22Rv1 (cell line): ENCODE results near the gene ARHGAP42.
"Not testable (repeated sequence)": the region's sequence is repeated elsewhere in the genome, so short reads cannot be mapped to it uniquely, and the experiment has no call there.

Experiments
- H3K27ac ChIP-seq: fragments of 450-650 bp; 2 replicates; pipeline ENCODE4 v1.5.1; 2017
- ZFX ChIP-seq: fragments of 450-650 bp; IDR thresholded peaks from 2 replicates; pipeline ENCODE4 v1.6.1; 2017; ENCODE audit warnings: antibody characterized with exemption, borderline replicate concordance
- TF ChIP-seq, protein P1 (sequence below): fragments of 450-650 bp; IDR thresholded peaks from 2 replicates; pipeline ENCODE4 v1.5.1; 2017; ENCODE audit warnings: mild to moderate bottlenecking

Gene ARHGAP42

DNA sequence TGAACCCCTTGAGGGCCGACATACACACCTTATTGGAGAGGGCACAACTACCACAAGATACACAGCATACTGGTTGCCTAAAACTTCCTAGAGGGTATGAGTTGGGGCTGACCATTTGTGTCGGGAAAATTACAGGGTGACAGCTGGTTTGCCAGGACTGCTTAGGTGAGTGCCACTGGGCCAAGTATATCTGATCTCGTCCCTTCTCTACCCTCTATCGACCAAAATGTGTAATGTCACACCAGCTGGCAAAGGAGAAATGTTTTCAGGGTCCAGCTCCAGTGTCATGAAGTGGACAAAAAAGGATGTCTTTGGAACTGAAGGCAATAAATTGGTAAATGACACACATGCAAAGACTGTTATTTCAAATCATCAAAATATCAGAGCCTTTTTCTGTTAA lies 316.4 kb downstream of the ARHGAP42 start:
- no peak for TF ChIP-seq ZFX
- TF ChIP-seq, protein P1, sequence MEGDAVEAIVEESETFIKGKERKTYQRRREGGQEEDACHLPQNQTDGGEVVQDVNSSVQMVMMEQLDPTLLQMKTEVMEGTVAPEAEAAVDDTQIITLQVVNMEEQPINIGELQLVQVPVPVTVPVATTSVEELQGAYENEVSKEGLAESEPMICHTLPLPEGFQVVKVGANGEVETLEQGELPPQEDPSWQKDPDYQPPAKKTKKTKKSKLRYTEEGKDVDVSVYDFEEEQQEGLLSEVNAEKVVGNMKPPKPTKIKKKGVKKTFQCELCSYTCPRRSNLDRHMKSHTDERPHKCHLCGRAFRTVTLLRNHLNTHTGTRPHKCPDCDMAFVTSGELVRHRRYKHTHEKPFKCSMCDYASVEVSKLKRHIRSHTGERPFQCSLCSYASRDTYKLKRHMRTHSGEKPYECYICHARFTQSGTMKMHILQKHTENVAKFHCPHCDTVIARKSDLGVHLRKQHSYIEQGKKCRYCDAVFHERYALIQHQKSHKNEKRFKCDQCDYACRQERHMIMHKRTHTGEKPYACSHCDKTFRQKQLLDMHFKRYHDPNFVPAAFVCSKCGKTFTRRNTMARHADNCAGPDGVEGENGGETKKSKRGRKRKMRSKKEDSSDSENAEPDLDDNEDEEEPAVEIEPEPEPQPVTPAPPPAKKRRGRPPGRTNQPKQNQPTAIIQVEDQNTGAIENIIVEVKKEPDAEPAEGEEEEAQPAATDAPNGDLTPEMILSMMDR = peak; percentile 39
- H3K27ac ChIP-seq = no peak overlapping the region

DNA sequence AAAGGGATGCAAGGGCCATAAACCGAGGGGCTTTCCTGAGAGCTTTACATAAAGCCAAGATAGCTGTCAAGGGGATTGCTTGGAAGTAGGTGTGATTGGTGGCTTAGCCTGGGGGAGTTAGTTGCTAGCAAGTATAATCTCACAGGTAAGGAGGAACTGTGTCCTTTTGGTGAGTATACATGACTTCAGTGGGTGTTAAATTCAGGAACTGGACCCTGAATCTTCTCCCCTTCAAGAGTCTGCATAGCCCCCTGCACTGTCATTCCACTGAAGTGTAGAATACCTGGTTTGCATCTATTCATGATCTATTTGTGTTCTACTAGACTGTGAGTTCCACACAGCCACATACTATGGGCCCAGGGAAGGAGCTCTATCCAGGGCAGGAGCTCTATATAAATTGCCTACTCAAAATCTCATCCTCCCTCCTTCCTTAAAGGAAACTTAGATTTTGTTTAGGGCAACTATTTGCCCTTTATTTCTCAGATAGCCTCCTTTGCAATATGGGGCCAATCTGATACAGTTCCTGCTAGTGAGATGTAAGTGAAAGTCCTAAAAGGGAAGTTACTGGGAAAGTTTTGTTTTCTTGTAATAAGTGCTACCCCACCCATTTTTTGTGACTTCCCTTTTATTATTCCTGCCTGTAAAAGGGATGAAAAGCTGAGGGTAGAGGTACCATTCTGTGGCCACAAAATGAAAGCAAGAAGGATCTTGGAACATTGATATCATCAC lies 322.0 kb downstream of the ARHGAP42 start:
- no peak for TF ChIP-seq ZFX
- TF ChIP-seq, protein P1 = no peak
- H3K27ac ChIP-seq = no peak overlapping the region

DNA sequence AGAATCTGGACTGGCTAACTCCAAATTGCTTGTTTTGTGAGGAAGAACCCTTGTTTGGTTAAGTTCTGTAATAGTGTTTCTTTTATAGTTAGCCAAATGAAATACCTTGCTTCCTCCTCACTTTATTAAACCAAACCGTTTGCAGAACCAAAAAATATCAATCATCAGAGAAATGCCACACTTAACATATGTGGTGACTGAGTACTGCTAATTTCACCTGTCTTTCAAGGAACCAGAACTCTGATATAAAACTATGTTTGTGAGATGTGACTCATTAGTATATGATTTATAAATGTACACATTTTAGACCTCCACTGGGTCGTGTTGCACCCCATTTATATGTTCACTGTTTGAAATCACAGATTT lies 322.6 kb downstream of the ARHGAP42 start:
- TF ChIP-seq, protein P1 = no peak

DNA sequence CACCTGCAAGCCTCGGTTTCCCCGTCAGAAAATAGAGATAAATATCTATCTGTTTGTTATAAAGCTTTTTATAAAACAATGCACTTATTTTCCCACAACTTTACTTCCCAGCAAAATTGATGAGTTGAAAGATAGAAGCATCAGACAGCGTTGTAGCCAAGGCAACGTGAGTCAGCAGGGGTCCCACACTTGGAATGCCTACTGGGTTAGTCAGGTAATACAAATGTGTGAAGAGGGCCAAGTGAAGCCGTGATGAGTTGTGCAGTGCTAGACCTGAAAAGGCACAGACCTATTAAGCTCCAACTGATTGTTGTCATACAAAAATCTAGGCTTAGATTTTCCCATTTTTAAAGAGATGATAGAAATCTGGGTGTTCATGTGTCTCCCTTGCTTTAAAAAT lies 323.8 kb downstream of the ARHGAP42 start:
- TF ChIP-seq, protein P1 = no peak
- no peak for TF ChIP-seq ZFX
- H3K27ac ChIP-seq = no peak overlapping the region

More for the DNA sequence above, 322.6 kb downstream of the ARHGAP42 start:
- H3K27ac ChIP-seq = no peak overlapping the region

DNA sequence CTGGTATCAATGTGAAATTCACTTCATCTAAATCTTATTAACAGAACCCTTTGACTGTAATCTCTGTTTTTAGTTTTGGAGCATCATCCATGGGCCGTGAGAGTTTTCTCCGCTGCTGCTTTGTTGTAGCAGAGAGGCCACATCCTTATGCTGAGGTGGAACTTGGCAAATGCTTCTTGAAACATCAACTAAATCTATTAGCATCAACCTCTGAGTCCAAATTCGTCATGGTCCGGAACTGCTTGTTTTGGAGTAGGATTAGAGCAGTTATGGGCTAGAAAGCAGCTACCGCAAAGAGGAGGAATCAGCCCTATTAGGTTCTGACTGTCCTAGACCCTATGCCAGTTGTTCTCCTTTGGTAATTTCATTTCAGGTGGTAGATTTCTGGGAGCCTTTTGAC lies 324.8 kb downstream of the ARHGAP42 start:
- TF ChIP-seq, protein P1 = no peak
- no peak for TF ChIP-seq ZFX
- no peak overlapping the region for H3K27ac ChIP-seq

DNA sequence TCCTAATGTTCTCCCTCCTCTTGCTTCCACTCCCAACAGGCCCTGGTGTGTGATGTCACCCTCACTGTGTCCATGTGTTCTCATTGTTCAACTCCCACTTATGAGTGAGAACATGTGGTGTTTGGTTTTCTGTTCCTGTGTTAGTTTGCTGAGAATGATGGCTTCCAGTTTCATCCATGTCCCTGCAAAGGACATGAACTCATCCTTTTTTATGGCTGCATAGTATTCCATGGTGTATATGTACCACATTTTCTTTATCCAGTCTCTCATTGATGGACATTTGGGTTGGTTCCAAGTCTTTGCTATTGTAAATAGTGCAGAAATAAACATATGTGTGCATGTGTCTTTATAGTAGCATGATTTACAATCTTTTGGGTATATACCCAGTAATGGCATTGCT lies 326.6 kb downstream of the ARHGAP42 start:
- not testable (repeated sequence) for H3K27ac ChIP-seq

DNA sequence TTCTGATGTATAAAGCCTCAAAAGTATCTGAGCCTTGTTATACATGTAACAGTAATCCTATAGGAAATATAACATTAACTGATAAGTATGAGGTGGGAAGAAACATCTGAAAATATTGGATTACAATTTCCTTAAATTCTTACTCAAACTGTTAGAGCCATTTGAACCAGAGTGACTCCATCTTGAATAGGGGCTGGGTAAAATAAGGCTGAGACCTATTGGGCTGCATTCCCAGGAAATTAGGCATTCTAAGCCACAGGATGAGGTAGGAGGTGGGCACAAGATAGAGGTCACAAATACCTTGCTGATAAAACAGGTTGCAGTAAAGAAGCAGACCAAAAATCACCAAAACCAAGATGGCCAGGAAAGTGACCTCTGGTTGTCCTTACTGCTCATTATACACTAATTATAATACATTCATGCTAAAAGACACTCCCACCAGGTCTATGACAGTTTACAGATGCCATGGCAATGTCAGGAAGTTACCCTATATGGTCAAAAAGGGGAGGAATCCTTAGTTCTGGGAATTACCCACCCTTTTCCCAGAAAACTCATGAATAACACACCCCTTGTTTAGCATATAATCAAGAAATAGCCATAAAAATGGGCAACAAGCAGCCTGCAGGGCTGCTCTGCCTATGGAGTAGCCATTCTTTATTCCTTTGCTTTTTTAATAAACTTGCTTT lies 327.7 kb downstream of the ARHGAP42 start:
- H3K27ac ChIP-seq = no peak overlapping the region
- TF ChIP-seq ZFX = no peak
- TF ChIP-seq, protein P1 = no peak
